Progenitor cell of endocrine pancreas (in vitro differentiated cells): ENCODE results near the gene CPN2. TPM values are rescaled to one million over a fixed set of nuclear protein-coding genes. Genes with fewer than 3 reads are reported as not detected.

Experiments used
- DNase-seq: peaks from one replicate; pipeline ENCODE4 v3.0.0; 2021; ENCODE audit warnings: low spot score; ENCODE audit not compliant: unreplicated experiment
- H3K27ac Mint-ChIP-seq: 2 replicates; pipeline ENCODE4 v1.8.0; 2021; ENCODE audit warnings: mild to moderate bottlenecking, moderate library complexity, mixed read lengths
- H3K27me3 Mint-ChIP-seq: 2 replicates; pipeline ENCODE4 v1.8.0; 2021; ENCODE audit warnings: mixed read lengths
- H3K36me3 Mint-ChIP-seq: 2 replicates; pipeline ENCODE4 v1.8.0; 2022; ENCODE audit warnings: mixed read lengths; ENCODE audit not compliant: insufficient read depth
- H3K4me1 Mint-ChIP-seq: 2 replicates; pipeline ENCODE4 v1.8.0; 2021; ENCODE audit warnings: low read depth, mixed read lengths
- H3K4me3 Mint-ChIP-seq: 2 replicates; pipeline ENCODE4 v1.8.0; 2021; ENCODE audit warnings: low read depth, mild to moderate bottlenecking, moderate library complexity, mixed read lengths
- H3K9me3 Mint-ChIP-seq: 2 replicates; pipeline ENCODE4 v1.8.0; 2021; ENCODE audit warnings: low read depth, mixed read lengths
- CTCF ChIP-seq: fragments of 200-600 bp; sonication (generic); IDR thresholded peaks from one replicate; pipeline ENCODE4 v1.5.0; 2021; ENCODE audit warnings: antibody characterized with exemption, mild to moderate bottlenecking; ENCODE audit not compliant: unreplicated experiment
- total RNA-seq: library from RNA; stranded (reverse); gene quantifications from 2 replicates; pipeline ENCODE4 v1.2.1, GENCODE V29; 2021

Gene CPN2
- total RNA-seq, 1 donor from 2014 or later = not detected

GRCh38 chr3:194350726-194351071, 429 bp downstream of the CPN2 start:
- Mint-ChIP-seq H3K27me3 (peaks cover 6% of the 10 kb centered on the region), H3K27ac (no peak overlapping the region), H3K36me3 (no peaks in the 10 kb centered on the region), H3K4me1 (no peaks in the 10 kb centered on the region), H3K9me3 (no peaks in the 10 kb centered on the region), H3K4me3 (no peak overlapping the region)
- no peak for DNase-seq
- no peak for TF ChIP-seq CTCF

GRCh38 chr3:194348354-194348753, 2.8 kb downstream of the CPN2 start:
- Mint-ChIP-seq H3K27me3 (peaks cover 7% of the 10 kb centered on the region), H3K4me3 (no peak overlapping the region), H3K36me3 (no peaks in the 10 kb centered on the region), H3K9me3 (no peaks in the 10 kb centered on the region), H3K4me1 (no peaks in the 10 kb centered on the region), H3K27ac (no peak overlapping the region)
- DNase-seq = no peak
- TF ChIP-seq CTCF = no peak

GRCh38 chr3:194346621-194347020, 4.5 kb downstream of the CPN2 start:
- no peak overlapping the region for H3K27ac Mint-ChIP-seq
- no peaks in the 10 kb centered on the region for H3K9me3 Mint-ChIP-seq
- H3K36me3 Mint-ChIP-seq = no peaks in the 10 kb centered on the region
- no peak for DNase-seq
- no peaks in the 10 kb centered on the region for H3K4me1 Mint-ChIP-seq
- no peak for TF ChIP-seq CTCF
- no peak overlapping the region for H3K4me3 Mint-ChIP-seq
- peaks cover 18% of the 10 kb centered on the region for H3K27me3 Mint-ChIP-seq

GRCh38 chr3:194346035-194346434, 5.1 kb downstream of the CPN2 start:
- Mint-ChIP-seq H3K9me3 (no peaks in the 10 kb centered on the region), H3K4me1 (no peaks in the 10 kb centered on the region), H3K27ac (no peak overlapping the region), H3K36me3 (no peaks in the 10 kb centered on the region), H3K27me3 (peaks cover 23% of the 10 kb centered on the region), H3K4me3 (no peak overlapping the region)
- no peak for TF ChIP-seq CTCF
- no peak for DNase-seq

GRCh38 chr3:194344012-194344411, 7.1 kb downstream of the CPN2 start:
- TF ChIP-seq CTCF = peak; percentile 98
- Mint-ChIP-seq H3K9me3 (no peaks in the 10 kb centered on the region), H3K27ac (no peak overlapping the region), H3K36me3 (no peaks in the 10 kb centered on the region), H3K27me3 (peaks cover 23% of the 10 kb centered on the region), H3K4me1 (peaks cover 15% of the 10 kb centered on the region), H3K4me3 (no peak overlapping the region)
- peak; percentile 73 for DNase-seq
